Smooth muscle cell (in vitro differentiated cells): ENCODE data around the gene MYEOV. TPM values are rescaled to one million over a fixed set of nuclear protein-coding genes. Genes with fewer than 3 reads are reported as not detected.

Experiments used
- DNase-seq: peaks from one replicate; lab custom pipeline; 2025; ENCODE audit not compliant: unreplicated experiment; lab: John Stamatoyannopoulos, UW
- H2AFZ ChIP-seq: fragments of 200-600 bp; sonication (generic); 2 replicates; pipeline ENCODE4 v1.6.0; 2016; ENCODE audit warnings: antibody characterized with exemption, low read depth, mild to moderate bottlenecking
- H3F3A ChIP-seq: fragments of 200-600 bp; sonication (generic); 2 replicates; pipeline ENCODE4 v1.6.0; 2017; ENCODE audit warnings: antibody characterized with exemption, low read depth
- H3K27ac ChIP-seq: fragments of 200-600 bp; sonication (generic); 2 replicates; pipeline ENCODE4 v1.5.1; 2016; ENCODE audit warnings: low read depth, mild to moderate bottlenecking
- H3K27me3 ChIP-seq: fragments of 200-600 bp; sonication (generic); 2 replicates; pipeline ENCODE4 v1.6.1; 2016; ENCODE audit warnings: low read depth, mild to moderate bottlenecking
- H3K36me3 ChIP-seq: fragments of 200-600 bp; sonication (generic); 2 replicates; pipeline ENCODE4 v1.5.1; 2016; ENCODE audit warnings: low read depth
- H3K4me1 ChIP-seq: fragments of 200-600 bp; sonication (generic); 2 replicates; pipeline ENCODE4 v1.5.1; 2016; ENCODE audit warnings: low read depth
- H3K4me2 ChIP-seq: fragments of 200-600 bp; sonication (generic); 2 replicates; pipeline ENCODE4 v1.6.0; 2016; ENCODE audit warnings: mild to moderate bottlenecking
- H3K4me3 ChIP-seq: fragments of 200-600 bp; sonication (generic); 2 replicates; pipeline ENCODE4 v1.5.1; 2016; ENCODE audit warnings: mild to moderate bottlenecking
- H3K79me2 ChIP-seq: fragments of 200-600 bp; sonication (generic); 2 replicates; pipeline ENCODE4 v1.6.0; 2016; ENCODE audit warnings: low read depth, mild to moderate bottlenecking
- H3K9ac ChIP-seq: fragments of 200-600 bp; sonication (generic); 2 replicates; pipeline ENCODE4 v1.6.0; 2016; ENCODE audit warnings: low read depth
- H3K9me3 ChIP-seq: fragments of 200-600 bp; sonication (generic); replicated peaks from 2 replicates; pipeline ENCODE4 v1.5.1; 2016; ENCODE audit warnings: low read depth
- H4K20me1 ChIP-seq: fragments of 200-600 bp; sonication (generic); 2 replicates; pipeline ENCODE4 v1.6.0; 2016; ENCODE audit warnings: low read depth
- CTCF ChIP-seq: fragments of 200-600 bp; sonication (generic); IDR thresholded peaks from 2 replicates; pipeline ENCODE4 v1.5.1; 2017; ENCODE audit warnings: borderline replicate concordance, mild to moderate bottlenecking, antibody characterized with exemption; ENCODE audit not compliant: insufficient read depth, poor library complexity, severe bottlenecking
- WGBS: methylation state at CpG from one replicate; pipeline ENCODE4 v1.1.7; 2016; ENCODE audit warnings: low lambda C conversion rate; 5-methylcytosine and 5-hydroxymethylcytosine counted together
- polyA plus RNA-seq: library from polyadenylated mRNA; unstranded; fragments of >200 nt; fragmentation: Nextera tagmentation; extraction: Ambion mirVana; gene quantifications from 2 replicates; pipeline ENCODE4 v1.2.1, GENCODE V29; 2016
- total RNA-seq: library from RNA; depleted of rRNA; stranded (reverse); fragments of >200 nt; gene quantifications from 2 replicates; pipeline ENCODE4 v1.2.3, GENCODE V29; 2014

MYEOV gene
- total and polyA plus RNA-seq, 2 experiments from 2014 or later: 1.1 TPM; not detected in 1

GRCh38 chr11:69276165-69276564, 17.8 kb upstream of the MYEOV start:
- H3F3A ChIP-seq: no peaks in the 10 kb centered on the region
- H3K36me3 ChIP-seq: no peaks in the 10 kb centered on the region
- no peak overlapping the region for H3K4me3 ChIP-seq
- no peak overlapping the region for H3K4me2 ChIP-seq
- no peaks in the 10 kb centered on the region for H4K20me1 ChIP-seq
- H3K27me3 ChIP-seq: peaks cover 4% of the 10 kb centered on the region
- no peak for TF ChIP-seq CTCF
- H3K79me2 ChIP-seq: no peaks in the 10 kb centered on the region
- WGBS: 95% methylated on average over 3 of the region's 3 CpGs
- H3K9me3 ChIP-seq: no peaks in the 10 kb centered on the region
- H2AFZ ChIP-seq: no peak overlapping the region
- H3K4me1 ChIP-seq: no peaks in the 10 kb centered on the region
- DNase-seq: no peak
- H3K27ac ChIP-seq: no peak overlapping the region
- no peak overlapping the region for H3K9ac ChIP-seq

GRCh38 chr11:69277074-69277809, 16.7 kb upstream of the MYEOV start:
- H3K79me2 ChIP-seq: no peaks in the 10 kb centered on the region
- H3K27ac ChIP-seq: no peak overlapping the region
- H4K20me1 ChIP-seq: no peaks in the 10 kb centered on the region
- TF ChIP-seq CTCF: no peak
- H3K4me2 ChIP-seq: no peak overlapping the region
- no peak for DNase-seq
- H3K4me1 ChIP-seq: no peaks in the 10 kb centered on the region
- H3K9me3 ChIP-seq: no peaks in the 10 kb centered on the region
- no peak overlapping the region for H3K9ac ChIP-seq
- WGBS: 75% methylated on average over 10 of the region's 12 CpGs
- H3K4me3 ChIP-seq: no peak overlapping the region
- H3K36me3 ChIP-seq: no peaks in the 10 kb centered on the region
- H3K27me3 ChIP-seq: peaks cover 4% of the 10 kb centered on the region
- H2AFZ ChIP-seq: no peak overlapping the region
- no peaks in the 10 kb centered on the region for H3F3A ChIP-seq

- no peak overlapping the region for H3K4me3 ChIP-seq
- no peak overlapping the region for H3K4me2 ChIP-seq
- DNase-seq: no peak
- H3K36me3 ChIP-seq: no peaks in the 10 kb centered on the region
- TF ChIP-seq CTCF: no peak
- no peaks in the 10 kb centered on the region for H3K79me2 ChIP-seq
- H3K9me3 ChIP-seq: no peaks in the 10 kb centered on the region
- no peak overlapping the region for H3K9ac ChIP-seq
- no peak overlapping the region for H3K27ac ChIP-seq
- no peaks in the 10 kb centered on the region for H3K4me1 ChIP-seq
- no peaks in the 10 kb centered on the region for H3F3A ChIP-seq
- peaks cover 4% of the 10 kb centered on the region for H3K27me3 ChIP-seq
- 79% methylated on average over 12 of the region's 12 CpGs for WGBS
- no peaks in the 10 kb centered on the region for H4K20me1 ChIP-seq
- H2AFZ ChIP-seq: no peak overlapping the region
Measured at GRCh38 chr11:69278091-69278867, 15.7 kb upstream of the MYEOV start.
